NCI-H345 treated with DMSO at 0.1 percent for 48 hours (cell line): ENCODE data around the gene ATP1B4.
"Not testable (repeated sequence)": the region's sequence is repeated elsewhere in the genome, so short reads cannot be mapped to it uniquely, and the experiment has no call there.

ENCODE experiments used
- DNase-seq: peaks from one replicate; lab custom pipeline; 2025; ENCODE audit not compliant: unreplicated experiment; lab: John Stamatoyannopoulos, UW

The ATP1B4 gene

DNA sequence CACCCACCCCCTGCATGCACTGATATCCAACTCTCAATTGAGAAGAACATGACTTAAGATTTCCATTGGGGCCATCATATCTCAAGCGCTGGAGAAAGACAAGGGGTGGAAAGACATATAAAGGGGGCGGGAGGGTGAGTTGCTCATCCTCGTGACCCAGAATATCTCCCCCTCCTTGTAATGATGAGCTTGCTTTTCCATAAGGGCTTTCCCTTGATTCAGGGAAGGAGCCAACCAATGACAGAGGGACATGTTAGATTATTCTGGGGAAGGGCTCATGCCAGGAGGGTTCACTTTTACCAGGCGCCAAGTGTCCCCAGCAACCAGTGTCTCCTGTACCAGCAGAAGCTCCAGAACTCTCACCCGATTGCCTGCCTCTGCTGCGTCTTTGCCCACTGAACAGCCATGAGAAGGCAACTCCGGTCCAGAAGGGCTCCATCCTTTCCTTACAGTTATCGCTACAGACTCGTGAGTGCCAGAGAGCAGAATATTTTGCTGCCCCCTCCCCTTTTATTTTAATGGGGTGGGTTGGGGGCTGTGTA is at the start of gene ATP1B4:
TSS of gene ATP1B4 (plus strand) at position 326 of the 542 bp plus-strand sequence. CDS start at position 406, 80 bp downstream.
- DNase-seq, result no peak

GRCh38 chrX:120315776-120316175 is 46.1 kb upstream of the ATP1B4 start:
- no peak for DNase-seq

- no peak for DNase-seq
Measured at GRCh38 chrX:120316587-120317283, 45.2 kb upstream of the ATP1B4 start.

DNA sequence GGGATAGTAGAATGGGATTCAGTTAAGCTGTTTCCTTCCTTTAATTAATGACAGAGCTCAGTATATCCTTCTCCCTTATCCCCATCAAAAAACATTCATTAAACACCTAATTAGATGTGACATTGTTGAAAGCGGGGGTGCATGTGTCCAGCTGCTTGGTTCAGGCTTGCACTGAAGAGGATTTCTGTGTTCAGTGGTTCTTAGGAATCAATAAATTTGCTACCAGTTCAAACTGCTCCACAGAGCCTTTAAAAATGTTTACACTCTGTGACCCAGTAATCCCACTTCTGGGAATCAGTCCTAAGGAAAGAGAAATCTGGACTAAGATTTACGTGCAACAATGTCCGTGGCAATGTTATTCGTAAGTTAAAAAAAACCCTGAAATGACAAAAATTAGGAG is 43.5 kb upstream of the ATP1B4 start:
- DNase-seq, result no peak

GRCh38 chrX:120321520-120322281 is 40.2 kb upstream of the ATP1B4 start:
- DNase-seq, result no peak

- DNase-seq, result no peak
Measured at GRCh38 chrX:120331116-120331515, 30.8 kb upstream of the ATP1B4 start.

GRCh38 chrX:120332394-120332793 is 29.5 kb upstream of the ATP1B4 start:
- DNase-seq, result no peak

DNA sequence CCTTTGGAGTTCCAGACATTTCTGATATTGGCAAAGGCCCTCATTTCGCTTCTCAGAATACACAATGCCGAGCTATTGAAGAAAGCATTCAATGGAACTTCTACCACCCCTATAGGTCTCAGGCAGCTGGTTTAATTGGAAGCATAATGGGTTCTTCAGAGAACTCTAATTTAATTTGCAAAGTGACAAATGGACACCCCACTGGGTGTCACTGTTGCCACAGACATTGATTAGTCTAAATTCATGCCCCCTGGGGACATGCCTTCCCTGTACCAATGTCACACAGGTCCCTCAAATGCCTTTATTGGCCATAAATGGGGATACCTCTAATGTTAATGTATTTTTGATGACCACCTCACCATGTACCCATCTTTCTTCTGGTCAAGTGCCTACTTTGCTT is 27.7 kb upstream of the ATP1B4 start:
- DNase-seq, result no peak

DNA sequence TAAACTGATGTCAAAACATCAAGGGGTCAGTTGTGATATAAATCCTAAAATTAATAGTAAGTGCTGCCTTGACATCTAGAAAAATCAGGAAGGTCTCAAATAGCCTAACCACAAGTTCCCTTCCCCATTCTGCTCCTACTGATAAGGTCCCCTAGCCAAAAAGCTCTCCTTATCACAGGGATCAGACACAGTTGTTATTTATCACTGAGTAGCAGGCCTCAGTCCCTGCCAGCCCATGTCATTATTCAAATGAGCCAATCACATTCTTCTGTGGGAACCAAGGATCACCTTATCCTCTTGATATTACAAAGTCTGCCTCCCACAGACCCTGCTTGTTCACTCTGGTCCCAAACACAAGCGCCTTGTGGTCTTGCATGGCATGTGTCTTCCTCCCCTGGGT is 27.3 kb upstream of the ATP1B4 start:
- DNase-seq, result no peak

DNA sequence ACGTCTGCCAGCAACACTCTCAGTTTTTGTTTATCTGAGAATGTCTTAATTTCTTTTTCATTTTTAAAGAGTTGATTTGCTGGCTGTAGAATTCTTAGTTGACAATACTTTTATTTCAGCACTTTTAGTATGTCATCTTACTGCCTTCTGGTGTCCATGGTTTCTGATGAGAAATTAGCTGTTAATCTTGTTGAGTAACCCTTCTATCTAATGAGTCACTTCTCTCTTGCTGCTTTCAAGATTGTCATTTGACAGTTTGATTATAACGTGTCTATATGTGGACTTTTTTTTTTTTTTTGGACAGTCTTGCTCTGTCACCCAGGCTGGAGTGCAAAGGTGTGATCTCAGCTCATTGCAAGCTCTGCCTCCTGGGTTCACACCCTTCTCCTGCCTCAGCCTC is 26.6 kb upstream of the ATP1B4 start:
- DNase-seq, result no peak

DNA sequence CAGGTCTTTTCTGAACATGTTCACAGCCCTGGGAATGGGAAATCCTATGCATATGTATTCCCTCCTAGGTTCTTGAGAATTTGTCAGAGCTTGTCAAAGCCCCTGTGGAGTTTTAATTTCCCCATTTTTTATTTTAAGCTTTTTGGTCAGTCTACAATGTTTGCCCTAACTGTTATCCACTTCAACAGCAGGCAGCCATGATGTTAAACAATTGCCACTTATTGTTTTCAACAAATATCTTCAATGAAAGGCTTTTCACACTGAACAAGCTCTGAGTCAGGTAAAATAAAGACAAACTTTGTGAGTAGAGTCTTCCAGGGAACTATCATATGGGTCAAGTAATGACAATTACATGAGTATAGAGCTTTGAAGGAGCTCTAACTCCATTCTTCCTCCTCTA is 25.0 kb upstream of the ATP1B4 start:
- no peak for DNase-seq

DNA sequence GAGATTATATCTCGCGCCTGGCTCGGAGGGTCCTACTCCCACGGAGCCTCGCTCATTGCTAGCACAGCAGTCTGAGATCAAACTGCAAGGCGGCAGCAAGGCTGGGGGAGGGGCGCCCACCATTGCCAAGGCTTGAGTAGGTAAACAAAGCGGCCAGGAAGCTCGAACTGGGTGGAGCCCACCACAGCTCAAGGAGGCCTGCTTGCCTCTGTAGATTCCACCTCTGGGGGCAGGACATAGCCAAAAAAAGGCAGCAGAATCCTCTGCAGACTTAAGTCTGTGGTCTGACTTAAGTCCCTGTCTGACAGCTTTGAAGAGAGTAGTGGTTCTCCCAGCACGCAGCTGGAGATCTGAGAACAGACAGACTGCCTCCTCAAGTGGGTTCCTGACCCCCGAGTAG is 17.3 kb upstream of the ATP1B4 start:
- not testable (repeated sequence) for DNase-seq

DNA sequence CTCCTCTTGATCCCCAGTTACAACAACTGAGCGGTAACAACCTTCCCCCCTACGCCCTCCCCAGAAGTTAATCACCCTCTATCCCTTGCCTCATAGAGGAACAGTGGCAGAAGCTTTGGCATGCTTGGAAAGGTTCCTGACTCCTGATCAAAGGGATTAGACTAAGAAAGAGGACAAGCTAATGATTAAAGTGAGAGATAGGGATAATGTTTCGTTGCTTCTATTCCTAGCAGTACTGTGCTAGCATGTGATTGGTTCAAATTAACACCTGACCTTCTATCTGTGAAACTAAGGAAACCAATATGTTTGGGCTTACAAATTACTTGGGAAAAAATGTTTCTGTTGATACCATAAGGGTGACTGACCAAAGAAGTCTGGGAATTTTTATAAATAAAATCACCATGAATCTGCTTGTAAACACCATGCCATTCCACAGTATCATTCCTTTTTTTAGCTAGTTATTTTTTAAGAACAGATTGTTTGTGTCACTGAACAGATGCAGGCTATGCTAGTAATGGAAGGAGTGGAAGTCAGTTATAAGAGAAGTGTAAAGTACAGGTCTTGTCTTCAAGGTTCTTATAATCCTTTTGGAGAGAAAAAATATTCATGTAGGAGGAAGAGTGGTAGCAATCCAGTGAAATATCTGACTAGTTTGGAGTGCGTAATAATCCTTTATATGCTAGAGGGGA is 11.3 kb upstream of the ATP1B4 start:
- DNase-seq, result no peak

- DNase-seq, result no peak
Measured at GRCh38 chrX:120356084-120356483, 5.8 kb upstream of the ATP1B4 start.

- DNase-seq, result no peak
Measured at GRCh38 chrX:120357186-120357585, 4.7 kb upstream of the ATP1B4 start.

- DNase-seq, result no peak
Measured at GRCh38 chrX:120358737-120359456, 3.0 kb upstream of the ATP1B4 start.

- no peak for DNase-seq
Measured at GRCh38 chrX:120365320-120365719, 3.4 kb downstream of the ATP1B4 start.

GRCh38 chrX:120365968-120366367 is 4.1 kb downstream of the ATP1B4 start:
- DNase-seq, result no peak

DNA sequence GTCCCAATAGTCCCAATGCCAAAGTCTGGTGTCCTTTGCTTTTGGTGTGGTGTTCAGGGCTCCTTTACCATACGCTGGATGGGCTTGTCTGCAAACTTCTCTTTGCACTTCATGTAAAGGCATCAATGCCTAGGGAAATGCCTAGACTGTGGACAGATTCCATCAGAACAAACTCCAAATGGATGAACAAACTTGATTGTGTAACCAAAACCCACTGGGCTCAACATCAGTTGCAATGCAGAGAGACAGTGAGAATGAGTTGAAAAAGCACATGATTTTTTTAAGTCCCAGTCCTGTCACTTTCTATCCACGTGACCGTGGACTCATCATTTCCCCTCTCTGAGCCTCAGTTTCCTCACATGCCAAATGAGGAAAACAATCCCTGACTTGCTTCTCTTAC is 4.9 kb downstream of the ATP1B4 start:
- DNase-seq, result no peak

- no peak for DNase-seq
Measured at GRCh38 chrX:120367402-120368109, 5.7 kb downstream of the ATP1B4 start.
